Peyer's patch (tissue), 4 donors: ENCODE results near the gene WRAP73.

Source experiments
- POLR2A ChIP-seq, 2 donors: fragments of 450-650 bp; IDR thresholded peaks; one replicate each; pipeline ENCODE4 v1.5.1; 2017; ENCODE audit warnings: antibody characterized with exemption in 2 of 2, mild to moderate bottlenecking in 2 of 2, moderate library complexity in 2 of 2
- TF ChIP-seq, protein P1 (sequence below), 6 experiments: fragments of 450-650 bp in 4 of 6; fragments of 200-600 bp in 2 of 6; sonication (generic) in 1 of 6; IDR thresholded peaks; one replicate each; pipeline ENCODE4 v1.5.1; 2017 to 2019; ENCODE audit warnings: antibody characterized with exemption in 6 of 6, mild to moderate bottlenecking in 3 of 6, moderate library complexity in 1 of 6

DNA sequence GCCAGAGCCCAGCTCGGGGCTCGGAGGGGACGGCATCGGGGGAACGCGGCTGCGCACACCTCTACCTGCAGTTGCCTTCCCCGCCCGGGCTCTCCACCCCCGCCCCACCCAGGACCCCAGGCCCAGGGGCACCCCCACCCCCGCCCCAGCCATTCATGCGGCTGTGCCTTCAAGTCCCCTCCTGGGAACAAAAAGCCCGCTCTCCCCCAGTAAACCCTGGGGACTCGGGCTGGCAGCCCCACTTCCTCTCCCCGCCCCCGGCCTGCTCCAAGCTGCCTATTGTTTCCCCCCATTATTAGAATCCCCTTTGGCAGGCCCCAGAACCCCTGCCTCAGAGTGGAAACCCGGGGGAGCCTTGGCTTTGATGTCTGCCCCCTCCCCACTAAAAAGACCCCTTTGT lies 56.6 kb downstream of the WRAP73 start:
- no peak for TF ChIP-seq POLR2A (IDR thresholded peaks at IDR 0.05)
- TF ChIP-seq, protein P1, sequence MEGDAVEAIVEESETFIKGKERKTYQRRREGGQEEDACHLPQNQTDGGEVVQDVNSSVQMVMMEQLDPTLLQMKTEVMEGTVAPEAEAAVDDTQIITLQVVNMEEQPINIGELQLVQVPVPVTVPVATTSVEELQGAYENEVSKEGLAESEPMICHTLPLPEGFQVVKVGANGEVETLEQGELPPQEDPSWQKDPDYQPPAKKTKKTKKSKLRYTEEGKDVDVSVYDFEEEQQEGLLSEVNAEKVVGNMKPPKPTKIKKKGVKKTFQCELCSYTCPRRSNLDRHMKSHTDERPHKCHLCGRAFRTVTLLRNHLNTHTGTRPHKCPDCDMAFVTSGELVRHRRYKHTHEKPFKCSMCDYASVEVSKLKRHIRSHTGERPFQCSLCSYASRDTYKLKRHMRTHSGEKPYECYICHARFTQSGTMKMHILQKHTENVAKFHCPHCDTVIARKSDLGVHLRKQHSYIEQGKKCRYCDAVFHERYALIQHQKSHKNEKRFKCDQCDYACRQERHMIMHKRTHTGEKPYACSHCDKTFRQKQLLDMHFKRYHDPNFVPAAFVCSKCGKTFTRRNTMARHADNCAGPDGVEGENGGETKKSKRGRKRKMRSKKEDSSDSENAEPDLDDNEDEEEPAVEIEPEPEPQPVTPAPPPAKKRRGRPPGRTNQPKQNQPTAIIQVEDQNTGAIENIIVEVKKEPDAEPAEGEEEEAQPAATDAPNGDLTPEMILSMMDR (IDR thresholded peaks at IDR 0.05) = no peak
